IPS DF 4.7 (cell line): ENCODE measurements around the gene SPRY1.

Source experiments
- DNase-seq: peaks from one replicate; pipeline ENCODE4 v3.0.0-alpha.2; 2013; ENCODE audit warnings: low spot score; ENCODE audit errors: extremely low read depth

Gene SPRY1

GRCh38 chr4:123379392-123379791 is 17.2 kb upstream of the SPRY1 start:
- no peak for DNase-seq

- DNase-seq: no peak
These were observed 15.6 kb upstream of the SPRY1 start for GRCh38 chr4:123380728-123381716.

- no peak for DNase-seq
These were observed 14.6 kb upstream of the SPRY1 start for GRCh38 chr4:123381996-123382395.

GRCh38 chr4:123383566-123383965 is 13.0 kb upstream of the SPRY1 start:
- DNase-seq: no peak

- no peak for DNase-seq
These were observed 10.0 kb upstream of the SPRY1 start for GRCh38 chr4:123386609-123387008.

GRCh38 chr4:123390846-123391456 is 5.6 kb upstream of the SPRY1 start:
- no peak for DNase-seq

- DNase-seq: no peak
These were observed 2.9 kb upstream of the SPRY1 start for GRCh38 chr4:123393721-123394120.

- no peak for DNase-seq
These were observed 810 bp downstream of the SPRY1 start for GRCh38 chr4:123397144-123398065.

GRCh38 chr4:123398066-123398852 is 1.7 kb downstream of the SPRY1 start:
- no peak for DNase-seq

- no peak for DNase-seq
These were observed 2.4 kb downstream of the SPRY1 start for GRCh38 chr4:123398853-123399626.

GRCh38 chr4:123399627-123400358 is 3.2 kb downstream of the SPRY1 start:
- DNase-seq: no peak

GRCh38 chr4:123401271-123402120 is 4.9 kb downstream of the SPRY1 start:
- no peak for DNase-seq

GRCh38 chr4:123402121-123402465 is 5.5 kb downstream of the SPRY1 start:
- no peak for DNase-seq

GRCh38 chr4:123403080-123403604 is 6.5 kb downstream of the SPRY1 start:
- DNase-seq: no peak

GRCh38 chr4:123404533-123404932 is 7.9 kb downstream of the SPRY1 start:
- DNase-seq: no peak

- DNase-seq: no peak
These were observed 8.8 kb downstream of the SPRY1 start for GRCh38 chr4:123405267-123405865.

- DNase-seq: no peak
These were observed 10.3 kb downstream of the SPRY1 start for GRCh38 chr4:123406872-123407271.
